Ovary (tissue), 3 donors: Measurements from ENCODE around the gene TOP3B.
"Not testable (repeated sequence)": the region's sequence is repeated elsewhere in the genome, so short reads cannot be mapped to it uniquely, and the experiment has no call there.

Experiments used
- CTCF ChIP-seq, 3 donors: fragments of 450-650 bp in 2 of 3; fragments of 200-600 bp in 1 of 3; IDR thresholded peaks; one replicate each; pipeline versions ENCODE4 v1.5.1 to v1.8.0; 2016 to 2022; ENCODE audit warnings: antibody characterized with exemption in 3 of 3, mild to moderate bottlenecking in 1 of 3
- EP300 ChIP-seq: sonication (generic); formaldehyde crosslinking; IDR thresholded peaks from one replicate; pipeline ENCODE4 v1.6.1; 2017; ENCODE audit warnings: antibody characterized with exemption
- donor health status: DM: no; HTN: no; CAD: no.

GRCh38 chr22:21910367-21910766 lies 72.2 kb downstream of the TOP3B start:
- not testable (repeated sequence) for TF ChIP-seq CTCF (IDR thresholded peaks at IDR 0.05); EP300
